GM12878 (cell line): ENCODE results near the gene INSL3.

Source experiments
- POLR2AphosphoS5 ChIP-seq: IDR thresholded peaks from 2 replicates; pipeline ENCODE4 v1.6.1; 2011; ENCODE audit warnings: mild to moderate bottlenecking, low read length, inconsistent platforms
- YY1 ChIP-seq: IDR thresholded peaks from 2 replicates; pipeline ENCODE4 v1.6.1; 2011; ENCODE audit warnings: low read depth, mild to moderate bottlenecking, low read length
- TF ChIP-seq, protein P1 (sequence below): IDR thresholded peaks from 2 replicates; pipeline ENCODE4 v1.6.1; 2011; ENCODE audit warnings: borderline replicate concordance, low read depth, mild to moderate bottlenecking, moderate library complexity, mixed read lengths, low read length; ENCODE audit not compliant: insufficient read depth; ENCODE audit errors: extremely low read length
- TF ChIP-seq, protein P2 (sequence below), 3 experiments: IDR thresholded peaks in 2 of 3; conservative IDR thresholded peaks in 1 of 3; 2 replicates each; pipeline ENCODE4 v1.5.1; 2011; ENCODE audit warnings: low read depth in 3 of 3, low read length in 3 of 3, mild to moderate bottlenecking in 3 of 3, control low read depth in 2 of 3, moderate library complexity in 2 of 3, inconsistent platforms in 1 of 3, mixed read lengths in 1 of 3; ENCODE audit not compliant: control insufficient read depth in 2 of 3, insufficient read depth in 1 of 3; ENCODE audit errors: extremely low read depth in 1 of 3
- TF ChIP-seq, protein P3 (sequence below): IDR thresholded peaks from 2 replicates; pipeline ENCODE4 v1.6.1; 2011; ENCODE audit warnings: low read depth, low read length, improper control_type of control experiment, borderline replicate concordance

DNA sequence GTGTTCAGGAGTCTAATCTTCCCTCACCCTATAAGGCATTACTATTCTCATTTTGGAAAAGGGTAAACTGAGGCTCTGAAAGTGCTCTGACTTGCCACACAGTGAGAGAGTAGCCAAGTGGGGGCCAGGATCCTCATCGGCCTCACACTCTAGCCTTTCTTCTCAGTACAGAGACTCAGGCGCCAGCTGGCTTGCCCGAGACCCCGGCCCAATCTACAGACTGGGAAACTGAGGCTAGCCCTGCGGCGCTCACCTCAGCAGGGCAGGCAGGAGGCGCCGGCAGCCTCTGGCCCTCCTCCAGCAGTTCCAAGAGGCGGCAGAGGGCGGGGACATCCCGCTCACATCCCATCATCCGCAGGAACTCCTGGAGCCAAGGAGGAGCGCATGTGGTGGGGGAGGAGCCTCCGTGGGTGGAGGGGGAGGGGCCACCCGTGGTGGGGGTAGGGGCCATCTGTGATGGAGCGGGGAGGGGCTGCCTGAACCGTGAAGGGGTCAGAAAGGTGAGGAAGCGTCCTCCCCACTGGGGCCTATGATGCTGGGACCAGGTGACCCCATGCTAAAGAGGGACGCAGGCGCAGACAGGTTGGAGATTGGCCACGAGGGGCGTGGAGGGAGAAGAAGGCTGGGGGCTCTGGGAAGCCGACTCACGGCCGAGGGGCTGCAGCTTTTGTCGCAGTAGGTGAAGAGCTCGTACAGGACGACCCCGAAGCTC is 8.7 kb upstream of the INSL3 start:
- TF ChIP-seq, protein P1, sequence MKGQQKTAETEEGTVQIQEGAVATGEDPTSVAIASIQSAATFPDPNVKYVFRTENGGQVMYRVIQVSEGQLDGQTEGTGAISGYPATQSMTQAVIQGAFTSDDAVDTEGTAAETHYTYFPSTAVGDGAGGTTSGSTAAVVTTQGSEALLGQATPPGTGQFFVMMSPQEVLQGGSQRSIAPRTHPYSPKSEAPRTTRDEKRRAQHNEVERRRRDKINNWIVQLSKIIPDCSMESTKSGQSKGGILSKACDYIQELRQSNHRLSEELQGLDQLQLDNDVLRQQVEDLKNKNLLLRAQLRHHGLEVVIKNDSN, result no peak
- TF ChIP-seq, protein P2, sequence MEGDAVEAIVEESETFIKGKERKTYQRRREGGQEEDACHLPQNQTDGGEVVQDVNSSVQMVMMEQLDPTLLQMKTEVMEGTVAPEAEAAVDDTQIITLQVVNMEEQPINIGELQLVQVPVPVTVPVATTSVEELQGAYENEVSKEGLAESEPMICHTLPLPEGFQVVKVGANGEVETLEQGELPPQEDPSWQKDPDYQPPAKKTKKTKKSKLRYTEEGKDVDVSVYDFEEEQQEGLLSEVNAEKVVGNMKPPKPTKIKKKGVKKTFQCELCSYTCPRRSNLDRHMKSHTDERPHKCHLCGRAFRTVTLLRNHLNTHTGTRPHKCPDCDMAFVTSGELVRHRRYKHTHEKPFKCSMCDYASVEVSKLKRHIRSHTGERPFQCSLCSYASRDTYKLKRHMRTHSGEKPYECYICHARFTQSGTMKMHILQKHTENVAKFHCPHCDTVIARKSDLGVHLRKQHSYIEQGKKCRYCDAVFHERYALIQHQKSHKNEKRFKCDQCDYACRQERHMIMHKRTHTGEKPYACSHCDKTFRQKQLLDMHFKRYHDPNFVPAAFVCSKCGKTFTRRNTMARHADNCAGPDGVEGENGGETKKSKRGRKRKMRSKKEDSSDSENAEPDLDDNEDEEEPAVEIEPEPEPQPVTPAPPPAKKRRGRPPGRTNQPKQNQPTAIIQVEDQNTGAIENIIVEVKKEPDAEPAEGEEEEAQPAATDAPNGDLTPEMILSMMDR (IDR thresholded peaks at IDR 0.05 in 2 of 3, conservative IDR thresholded peaks at IDR 0.05 in 1 of 3; ENCODE audit: control insufficient read depth in 2 of 3, extremely low read depth in 1 of 3, insufficient read depth in 1 of 3, low read depth in 3 of 3, low read length in 3 of 3), result no peak
- TF ChIP-seq, protein P3, sequence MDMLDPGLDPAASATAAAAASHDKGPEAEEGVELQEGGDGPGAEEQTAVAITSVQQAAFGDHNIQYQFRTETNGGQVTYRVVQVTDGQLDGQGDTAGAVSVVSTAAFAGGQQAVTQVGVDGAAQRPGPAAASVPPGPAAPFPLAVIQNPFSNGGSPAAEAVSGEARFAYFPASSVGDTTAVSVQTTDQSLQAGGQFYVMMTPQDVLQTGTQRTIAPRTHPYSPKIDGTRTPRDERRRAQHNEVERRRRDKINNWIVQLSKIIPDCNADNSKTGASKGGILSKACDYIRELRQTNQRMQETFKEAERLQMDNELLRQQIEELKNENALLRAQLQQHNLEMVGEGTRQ, result no peak
- TF ChIP-seq YY1 (no peak), POLR2AphosphoS5 (no peak)
